Neural progenitor cell (in vitro differentiated cells): ENCODE measurements around the gene TOGARAM2.

Experiments used
- EZH2 ChIP-seq: fragments of 200-600 bp; sonication (generic); IDR thresholded peaks from 2 replicates; pipeline ENCODE4 v1.6.1; 2017; ENCODE audit warnings: antibody characterized with exemption, mild to moderate bottlenecking, moderate library complexity
- EZH2phosphoT487 ChIP-seq: fragments of 200-600 bp; sonication (generic); IDR thresholded peaks from 2 replicates; pipeline ENCODE4 v1.6.1; 2017; ENCODE audit warnings: antibody characterized with exemption
- TF ChIP-seq, protein P1 (sequence below): fragments of 200-600 bp; sonication (generic); IDR thresholded peaks from 2 replicates; pipeline ENCODE4 v1.5.1; 2017; ENCODE audit warnings: antibody characterized with exemption, mild to moderate bottlenecking

DNA sequence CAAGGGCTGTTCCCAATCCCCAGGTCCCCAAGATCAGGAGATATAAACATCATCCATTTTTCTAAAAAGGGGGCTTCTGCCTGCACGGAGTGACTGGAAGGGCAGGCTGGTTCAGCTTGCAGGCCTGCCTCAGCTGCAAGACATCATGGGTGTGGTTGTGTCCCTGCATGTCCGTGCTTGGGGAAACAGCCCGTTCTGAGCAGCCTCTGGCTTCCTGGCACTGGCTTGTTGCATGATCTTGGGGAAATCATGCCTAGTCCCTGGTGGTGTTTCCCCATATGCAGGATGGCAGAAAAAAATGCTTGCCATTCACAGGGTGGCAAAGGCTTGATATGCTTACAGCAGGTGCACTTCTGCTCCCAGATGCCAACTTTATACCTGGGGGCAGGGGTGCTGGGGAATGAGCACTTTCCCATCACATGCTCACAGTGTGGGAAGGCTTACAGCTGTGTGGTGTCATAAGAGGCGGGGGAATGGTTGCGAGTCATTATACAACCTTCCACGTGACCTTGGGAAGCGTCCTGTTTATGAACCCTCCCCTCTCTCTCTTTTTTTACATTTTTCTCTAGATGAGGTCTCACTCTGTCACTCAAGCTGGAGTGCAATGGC, 86.0 kb downstream of the TOGARAM2 start:
- TF ChIP-seq, protein P1, sequence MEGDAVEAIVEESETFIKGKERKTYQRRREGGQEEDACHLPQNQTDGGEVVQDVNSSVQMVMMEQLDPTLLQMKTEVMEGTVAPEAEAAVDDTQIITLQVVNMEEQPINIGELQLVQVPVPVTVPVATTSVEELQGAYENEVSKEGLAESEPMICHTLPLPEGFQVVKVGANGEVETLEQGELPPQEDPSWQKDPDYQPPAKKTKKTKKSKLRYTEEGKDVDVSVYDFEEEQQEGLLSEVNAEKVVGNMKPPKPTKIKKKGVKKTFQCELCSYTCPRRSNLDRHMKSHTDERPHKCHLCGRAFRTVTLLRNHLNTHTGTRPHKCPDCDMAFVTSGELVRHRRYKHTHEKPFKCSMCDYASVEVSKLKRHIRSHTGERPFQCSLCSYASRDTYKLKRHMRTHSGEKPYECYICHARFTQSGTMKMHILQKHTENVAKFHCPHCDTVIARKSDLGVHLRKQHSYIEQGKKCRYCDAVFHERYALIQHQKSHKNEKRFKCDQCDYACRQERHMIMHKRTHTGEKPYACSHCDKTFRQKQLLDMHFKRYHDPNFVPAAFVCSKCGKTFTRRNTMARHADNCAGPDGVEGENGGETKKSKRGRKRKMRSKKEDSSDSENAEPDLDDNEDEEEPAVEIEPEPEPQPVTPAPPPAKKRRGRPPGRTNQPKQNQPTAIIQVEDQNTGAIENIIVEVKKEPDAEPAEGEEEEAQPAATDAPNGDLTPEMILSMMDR = no peak
- TF ChIP-seq EZH2 (no peak), EZH2phosphoT487 (no peak)
